NCI-H146 treated with DMSO at 0.1 percent for 48 hours (cell line): ENCODE measurements around the gene PIAS1.

Experiments used
- DNase-seq: peaks from one replicate; lab custom pipeline; 2025; ENCODE audit not compliant: unreplicated experiment; lab: John Stamatoyannopoulos, UW

The PIAS1 gene

DNA sequence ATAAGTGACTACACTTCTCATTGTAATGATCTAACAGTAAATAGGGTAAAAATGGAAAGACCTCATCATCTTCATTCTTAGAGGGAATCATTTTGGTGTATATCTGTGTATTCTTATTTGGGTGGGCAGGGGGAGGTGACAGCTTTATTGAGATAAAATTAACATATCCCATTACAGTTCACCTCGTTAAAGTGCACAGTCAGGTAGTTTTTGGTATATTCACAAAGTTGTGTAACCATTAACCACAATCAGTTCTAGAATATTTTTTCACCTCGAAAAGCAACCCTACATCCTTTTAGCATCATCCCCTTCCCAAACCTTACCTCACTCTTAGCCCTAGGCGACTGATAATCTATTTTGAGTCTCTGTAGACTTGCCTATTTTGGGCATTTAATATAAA lies 8.1 kb downstream of the PIAS1 start:
- no peak for DNase-seq

GRCh38 chr15:68062946-68063465 lies 8.9 kb downstream of the PIAS1 start:
- no peak for DNase-seq

DNA sequence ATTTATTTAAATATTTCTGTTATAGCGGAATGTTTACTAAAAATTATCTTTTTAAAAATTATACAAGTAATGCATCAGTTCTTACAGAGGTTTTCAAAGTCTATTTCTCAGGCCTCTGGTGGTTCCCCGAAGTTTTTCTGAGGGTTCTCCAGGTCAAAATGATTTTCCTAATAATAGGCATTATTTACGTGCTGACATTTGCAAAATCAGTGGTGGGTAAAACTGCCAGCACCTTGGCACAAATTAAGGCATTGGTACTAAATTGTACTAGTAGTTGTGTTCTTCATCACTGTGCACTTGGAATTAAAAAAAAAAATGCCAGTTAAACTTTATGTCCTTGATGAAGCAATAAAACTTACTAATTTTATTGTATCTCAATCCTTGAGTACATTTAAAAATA lies 9.5 kb downstream of the PIAS1 start:
- no peak for DNase-seq

DNA sequence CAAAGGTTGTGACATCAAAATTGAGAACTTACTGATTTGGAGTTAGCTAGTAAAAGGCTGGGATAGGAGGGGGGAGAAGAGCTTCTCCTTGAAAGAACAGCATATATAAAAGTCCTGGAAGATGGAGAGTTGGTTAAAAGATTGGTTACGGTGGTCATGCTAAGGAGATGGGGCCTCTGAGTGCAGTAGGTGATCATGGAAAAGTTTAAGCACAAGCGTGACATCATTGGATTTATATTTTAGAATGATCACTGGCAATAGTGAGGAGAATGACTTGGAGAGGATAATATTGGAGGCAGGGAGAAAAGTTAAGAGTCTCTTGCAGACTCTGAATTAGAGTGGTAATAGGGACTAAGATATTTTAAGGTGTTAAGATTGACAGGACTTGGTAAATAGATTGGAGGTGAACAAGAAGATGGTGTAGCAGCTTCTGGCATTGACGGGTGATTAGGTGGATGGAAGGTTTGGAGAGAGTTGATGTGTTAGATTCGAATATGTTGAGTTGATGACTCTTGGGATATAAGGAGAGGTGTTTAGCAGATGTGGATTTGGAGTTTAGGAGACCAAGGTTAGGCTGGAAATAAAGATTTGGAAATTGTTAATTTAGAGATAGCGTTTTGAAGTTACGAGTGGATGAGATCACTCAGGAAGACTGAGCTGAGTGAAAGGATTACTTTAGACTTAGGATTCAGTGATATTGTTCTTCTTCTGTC lies 19.6 kb downstream of the PIAS1 start:
- no peak for DNase-seq

- no peak for DNase-seq
Measured at GRCh38 chr15:68075764-68076385, 21.8 kb downstream of the PIAS1 start.

GRCh38 chr15:68078365-68078764 lies 24.2 kb downstream of the PIAS1 start:
- DNase-seq: no peak

GRCh38 chr15:68080334-68080733 lies 26.2 kb downstream of the PIAS1 start:
- DNase-seq: no peak

GRCh38 chr15:68080783-68081182 lies 26.7 kb downstream of the PIAS1 start:
- peak; percentile 6 for DNase-seq

DNA sequence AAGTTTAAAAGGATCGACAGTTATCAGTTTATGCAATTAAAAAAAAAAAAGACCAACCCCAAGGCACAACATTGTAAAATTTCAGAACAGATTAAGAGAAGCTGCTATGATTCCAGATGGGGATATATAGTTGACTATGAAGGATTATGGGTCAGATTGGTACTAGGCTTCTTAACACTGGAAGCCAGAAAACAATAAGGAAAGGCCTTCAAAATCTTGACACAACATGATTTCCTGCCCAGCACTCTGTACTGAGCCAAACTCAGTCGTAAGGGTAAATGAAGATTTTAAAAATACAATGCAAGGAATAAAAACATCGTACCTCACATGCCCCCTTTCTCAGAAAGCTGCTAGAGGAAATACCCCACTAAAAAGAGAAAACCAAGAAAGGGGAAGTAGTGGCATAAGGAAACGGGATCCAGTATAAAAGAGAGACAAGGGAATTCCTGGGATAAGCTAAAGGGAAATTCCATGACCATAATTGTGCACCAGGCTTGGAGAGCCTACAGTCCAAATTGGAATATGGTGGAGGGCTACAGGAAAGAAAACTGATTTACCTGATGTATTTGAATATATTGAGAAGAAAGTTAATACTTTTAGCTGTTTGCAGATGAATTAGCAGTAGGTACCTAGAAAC lies 27.9 kb downstream of the PIAS1 start:
- no peak for DNase-seq

DNA sequence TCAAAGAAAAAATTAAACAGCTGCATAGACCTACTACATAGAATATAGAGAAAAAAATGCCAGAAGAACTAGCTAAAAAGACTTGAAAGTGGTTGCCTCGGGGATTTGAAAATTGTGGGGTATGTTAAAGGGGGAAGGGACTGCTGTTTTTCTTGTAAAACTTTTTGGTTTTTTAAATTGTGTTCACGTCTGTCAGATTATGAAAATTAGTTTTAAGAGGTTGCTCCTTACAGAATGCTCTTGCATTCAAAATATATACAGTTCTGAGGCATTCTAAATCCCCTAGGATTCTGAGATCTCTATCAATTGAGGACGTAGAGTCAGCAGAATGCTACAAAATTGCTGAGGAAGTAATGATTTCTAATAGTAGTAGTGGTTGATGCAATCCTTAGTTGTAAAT lies 28.6 kb downstream of the PIAS1 start:
- DNase-seq: no peak

DNA sequence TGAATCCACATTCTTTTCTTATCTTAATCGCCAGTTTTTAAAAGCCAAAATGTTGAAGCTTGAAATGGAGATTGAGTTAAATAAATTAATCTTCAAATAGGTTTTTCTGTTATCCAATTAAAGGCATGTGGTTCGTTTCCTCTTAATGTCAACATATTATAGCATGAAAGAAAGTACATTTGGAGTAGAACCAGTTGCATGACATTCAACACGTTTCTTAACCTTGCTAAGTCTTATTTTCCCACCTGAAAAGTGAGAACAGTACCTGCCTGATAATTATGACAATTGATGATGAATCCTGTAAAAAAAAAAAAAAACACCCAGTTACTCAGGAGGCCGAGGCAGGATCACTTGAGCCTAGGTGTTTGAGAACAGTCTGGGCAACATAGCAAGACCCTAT lies 29.3 kb downstream of the PIAS1 start:
- peak; percentile 21 for DNase-seq

DNA sequence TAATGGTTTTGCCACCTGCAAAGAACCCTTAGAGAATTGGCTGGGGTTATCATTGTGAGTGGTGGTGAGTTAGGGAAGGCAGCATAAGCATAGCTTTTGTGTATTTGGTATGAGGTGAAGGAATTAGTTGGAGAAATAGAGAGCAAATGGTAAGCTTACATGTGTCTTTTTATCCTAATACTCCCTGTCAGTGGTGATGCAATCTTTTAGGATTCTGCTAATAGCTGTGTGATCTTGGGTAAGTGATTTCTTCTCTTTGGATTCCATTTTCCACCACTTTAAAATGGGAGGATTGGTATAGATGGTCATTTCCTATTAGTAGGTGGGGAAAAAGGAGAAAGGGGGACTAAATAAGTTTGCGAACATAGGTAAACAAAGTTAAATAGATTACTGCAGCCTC lies 30.9 kb downstream of the PIAS1 start:
- DNase-seq: no peak

GRCh38 chr15:68091743-68092142 lies 37.6 kb downstream of the PIAS1 start:
- DNase-seq: no peak

DNA sequence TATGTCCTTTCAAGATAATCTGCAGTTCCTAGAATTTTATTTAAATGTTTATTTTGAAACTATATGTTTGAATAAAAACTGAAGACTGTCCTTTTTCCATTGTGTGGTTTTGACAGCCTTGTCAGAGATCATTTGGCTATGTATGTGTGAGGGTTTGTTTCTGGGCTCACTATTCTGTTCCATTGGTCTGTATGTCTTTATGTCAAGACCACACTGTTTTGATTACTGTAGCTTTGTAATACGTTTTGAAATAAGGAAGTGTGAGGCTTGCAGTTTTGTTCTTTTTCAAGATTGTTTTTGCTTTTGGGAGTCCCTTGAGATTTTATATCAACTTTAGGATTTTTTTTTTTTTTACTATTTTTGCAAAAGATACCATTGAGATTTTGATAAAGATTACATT lies 42.0 kb downstream of the PIAS1 start:
- no peak for DNase-seq

DNA sequence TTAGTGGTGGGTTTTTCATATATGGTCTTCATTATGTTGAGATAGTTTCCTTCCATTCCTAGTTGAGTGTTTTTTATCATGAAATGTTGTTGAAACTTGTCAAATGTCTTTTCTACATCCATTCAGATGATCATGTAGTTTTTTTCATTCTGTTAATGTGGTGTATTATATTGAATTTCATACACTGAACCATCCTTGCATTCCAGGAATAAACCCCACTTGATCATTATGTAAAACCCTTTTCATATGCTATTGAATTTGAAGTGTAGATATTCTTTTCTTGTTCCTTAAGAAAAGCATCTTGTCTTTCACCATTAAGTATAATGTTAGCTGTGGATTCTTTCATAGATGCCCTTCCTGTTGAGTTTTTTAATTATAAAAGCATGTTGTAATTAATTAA lies 42.9 kb downstream of the PIAS1 start:
- no peak for DNase-seq

DNA sequence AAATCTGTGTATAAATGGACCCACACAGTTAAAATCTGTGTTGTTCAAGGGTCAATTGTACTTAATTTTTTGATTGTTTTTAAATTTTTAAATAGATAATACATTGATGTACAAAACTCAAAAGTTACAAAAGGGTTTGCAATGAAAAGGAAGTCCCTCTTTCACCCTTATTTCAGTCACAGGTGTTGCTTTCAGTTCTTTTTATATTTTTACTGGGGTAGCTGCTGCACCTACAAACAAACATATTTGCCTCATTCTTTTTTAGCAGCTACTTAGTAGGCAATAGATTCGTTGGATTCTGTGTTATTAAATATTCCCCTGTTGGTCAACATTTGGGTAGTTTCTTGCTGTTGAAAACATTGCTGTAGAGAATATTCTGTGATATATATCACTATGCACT lies 44.4 kb downstream of the PIAS1 start:
- DNase-seq: no peak

DNA sequence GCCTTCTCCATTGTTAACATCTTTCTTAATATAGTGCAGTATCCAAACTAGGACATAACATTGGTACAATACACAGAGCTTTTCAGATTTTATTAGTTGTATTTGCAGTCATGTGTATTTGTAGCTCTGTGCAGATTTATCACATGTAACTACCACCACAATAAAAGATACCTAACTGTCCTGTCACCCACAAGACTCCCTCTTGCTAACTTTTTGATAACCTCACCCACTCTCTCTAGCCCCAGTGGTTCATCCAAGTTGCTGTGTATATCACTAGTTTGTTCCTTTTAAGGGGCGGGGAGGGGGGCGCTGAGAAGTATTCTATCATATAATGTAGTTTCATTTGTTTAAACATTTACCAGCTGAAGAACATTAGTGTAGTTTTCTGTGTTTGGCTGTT lies 46.1 kb downstream of the PIAS1 start:
- no peak for DNase-seq

DNA sequence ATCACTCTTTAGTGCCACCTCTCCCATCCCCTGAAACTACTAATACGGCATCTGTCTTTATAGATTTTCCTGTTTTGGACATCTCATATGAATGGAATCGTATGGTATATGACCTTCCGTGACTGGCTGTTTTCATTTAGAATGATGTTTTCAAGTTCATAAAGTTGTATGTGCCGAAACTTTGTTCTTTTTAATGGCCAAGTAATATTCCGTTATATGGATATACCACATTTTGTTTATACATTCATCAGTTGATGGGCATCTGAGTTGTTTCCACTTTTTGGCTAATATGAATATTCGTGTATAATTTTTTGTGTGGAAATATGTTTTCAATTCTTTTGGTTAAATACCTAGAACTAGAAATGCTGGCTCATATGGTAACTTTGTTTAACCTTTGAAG lies 49.5 kb downstream of the PIAS1 start:
- no peak for DNase-seq

DNA sequence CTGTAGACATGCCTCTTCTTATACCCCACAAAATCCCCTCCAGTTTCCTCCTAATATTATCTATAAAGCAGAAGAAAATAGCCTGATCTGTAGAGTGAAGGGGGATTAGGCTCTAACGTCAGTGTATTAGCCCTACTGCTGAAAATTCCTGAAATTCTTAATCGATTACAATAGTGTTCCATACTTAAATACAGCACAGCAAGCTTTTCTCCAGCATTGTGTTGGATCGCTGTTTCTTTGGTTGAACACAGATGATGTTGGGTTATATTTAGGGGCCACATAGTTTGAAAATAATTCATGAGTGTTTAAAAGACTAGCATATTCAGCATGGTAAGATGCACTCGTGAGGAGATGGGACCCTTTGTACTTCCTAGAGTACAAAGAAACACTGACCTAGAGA lies 52.5 kb downstream of the PIAS1 start:
- DNase-seq: no peak

DNA sequence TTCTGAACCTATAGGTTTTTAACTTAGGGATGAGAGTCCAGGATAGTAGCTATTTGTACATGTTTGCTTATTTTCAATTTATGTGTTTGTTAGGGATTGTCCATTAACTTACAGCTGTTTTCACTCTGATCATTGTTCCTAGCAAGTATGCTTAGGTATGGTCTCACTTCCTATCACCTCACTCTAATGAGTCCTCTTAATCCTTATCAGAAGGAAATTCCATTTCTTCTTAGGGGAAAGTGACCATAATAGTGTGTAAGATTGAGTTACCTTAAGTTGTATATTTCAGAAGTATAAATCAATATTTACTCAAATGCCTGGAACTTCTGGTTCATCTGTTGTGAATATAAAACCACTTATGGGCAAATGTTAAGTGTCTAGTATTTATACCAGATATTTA lies 53.0 kb downstream of the PIAS1 start:
- no peak for DNase-seq

DNA sequence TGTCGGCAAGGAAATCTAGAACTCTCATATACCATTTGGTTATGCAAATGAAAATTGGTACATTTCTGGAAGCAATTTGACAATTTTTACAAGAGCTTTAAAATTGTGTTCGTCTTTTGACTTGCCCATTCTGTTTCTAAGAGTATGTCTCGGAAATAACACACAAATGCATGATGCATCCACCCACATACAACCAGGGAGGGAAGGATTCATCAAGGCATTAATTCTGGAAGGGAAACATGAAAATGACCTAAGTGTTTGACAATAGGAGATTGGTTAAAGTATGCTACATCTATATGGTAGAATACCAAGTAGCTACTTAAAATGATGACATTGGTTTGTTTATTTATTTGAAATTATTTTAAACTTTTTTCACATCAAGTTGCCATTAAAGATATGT lies 58.6 kb downstream of the PIAS1 start:
- DNase-seq: no peak

DNA sequence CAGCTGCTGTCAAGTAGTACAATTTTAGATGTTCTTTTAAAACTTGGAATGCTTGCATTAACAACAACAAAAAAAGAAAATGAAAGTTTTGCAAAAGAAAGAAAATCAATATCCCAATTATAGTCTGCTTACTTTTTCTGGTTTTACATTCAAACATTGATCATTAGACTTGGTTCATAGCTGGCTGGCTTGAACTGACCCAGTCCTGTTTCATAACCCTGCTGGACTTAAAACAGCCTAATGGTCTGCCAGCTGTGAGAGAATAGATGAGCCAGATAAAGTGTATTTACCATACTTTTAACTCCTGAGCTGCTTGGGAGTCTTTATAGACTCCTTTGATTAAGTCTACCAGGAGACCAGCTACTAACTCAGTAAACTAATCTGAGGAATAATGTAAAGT lies 59.2 kb downstream of the PIAS1 start:
- peak; percentile 4 for DNase-seq
